Right lobe of liver (tissue), 6 donors: ENCODE results near the gene RNASE8. TPM values are rescaled to one million over a fixed set of nuclear protein-coding genes. Genes with fewer than 3 reads are reported as not detected.

Source experiments
- ATAC-seq, 4 donors: fragments of 200-7000 bp; cut with Tn5 transposase; one replicate each; pipeline ENCODE4 v1.9.1; 2020; ENCODE audit warnings: mild to moderate bottlenecking in 4 of 4, moderate library complexity in 4 of 4
- DNase-seq, 3 donors: peaks; one replicate each; pipeline ENCODE4 v3.0.0-alpha.2; 2020
- H3K27ac ChIP-seq, 3 donors: fragments of 200-600 bp; one replicate each; pipeline ENCODE4 v1.8.0; 2022
- H3K27me3 ChIP-seq, 2 donors: fragments of 200-600 bp; one replicate each; pipeline ENCODE4 v1.8.0; 2022
- H3K36me3 ChIP-seq, 4 donors: fragments of 200-600 bp; sonication (generic) in 1 of 4; one replicate each; pipeline versions ENCODE4 v1.5.1 to v1.8.0; 2017 to 2022; ENCODE audit warnings: control low read depth in 1 of 4
- H3K4me1 ChIP-seq, 4 donors: fragments of 200-600 bp; sonication (generic) in 1 of 4; one replicate each; pipeline versions ENCODE4 v1.5.1 to v1.8.0; 2017 to 2022; ENCODE audit warnings: control low read depth in 1 of 4
- H3K4me3 ChIP-seq, 3 donors: fragments of 200-600 bp; one replicate each; pipeline ENCODE4 v1.8.0; 2022
- H3K9me3 ChIP-seq, 4 donors: fragments of 200-600 bp; sonication (generic) in 1 of 4; one replicate each; pipeline versions ENCODE4 v1.5.1 to v1.8.0; 2017 to 2022; ENCODE audit warnings: control low read depth in 1 of 4
- POLR2A ChIP-seq: fragments of 450-650 bp; IDR thresholded peaks from one replicate; pipeline ENCODE4 v1.6.1; 2017; ENCODE audit warnings: antibody characterized with exemption, mild to moderate bottlenecking
- WGBS: methylation state at CpG from one replicate; pipeline ENCODE4 v1.1.6; 2018; ENCODE audit warnings: low coverage, low lambda C conversion rate; ENCODE audit not compliant: insufficient coverage; ENCODE audit errors: missing lambda C conversion rate; 5-methylcytosine and 5-hydroxymethylcytosine counted together
- intact Hi-C, 2 donors: fragments of 100-400 bp; cut with DNase I; formaldehyde crosslinking; loops; one replicate each; pipeline versions ENCODE4 v1.11.2 to v1.14.1; 2022
- total RNA-seq, 6 experiments: library from RNA; depleted of rRNA in 2 of 6; stranded (reverse); fragments of >200 nt in 2 of 6; fragmentation: NEBNext Ultra II Directional in 3 of 6; extraction: Animal tissue kit (Norgen Biotek cat#: 25700) in 3 of 6; gene quantifications; one replicate each; pipeline versions ENCODE4 v1.1.0 to v1.2.4, GENCODE V29; 2016 to 2023
- TF ChIP-seq, protein P1 (sequence below), 4 donors: fragments of 200-600 bp in 3 of 4; fragments of 450-650 bp in 1 of 4; IDR thresholded peaks; one replicate each; pipeline versions ENCODE4 v1.5.1 to v1.8.0; 2016 to 2022; ENCODE audit warnings: antibody characterized with exemption in 4 of 4, mild to moderate bottlenecking in 2 of 4
- donor health status: DM: no; HTN: yes; CAD: no.
- donor health status: DM: no; HTN: no; CAD: no.
- donor health status: DM: no; HTN: no; CAD: no.
- donor health status: DM: no; HTN: yes; CAD: no.
- donor health status: DM: no; HTN: yes; CAD: no.

The RNASE8 gene
- total RNA-seq, 6 experiments from 2014 or later, result not detected

DNA sequence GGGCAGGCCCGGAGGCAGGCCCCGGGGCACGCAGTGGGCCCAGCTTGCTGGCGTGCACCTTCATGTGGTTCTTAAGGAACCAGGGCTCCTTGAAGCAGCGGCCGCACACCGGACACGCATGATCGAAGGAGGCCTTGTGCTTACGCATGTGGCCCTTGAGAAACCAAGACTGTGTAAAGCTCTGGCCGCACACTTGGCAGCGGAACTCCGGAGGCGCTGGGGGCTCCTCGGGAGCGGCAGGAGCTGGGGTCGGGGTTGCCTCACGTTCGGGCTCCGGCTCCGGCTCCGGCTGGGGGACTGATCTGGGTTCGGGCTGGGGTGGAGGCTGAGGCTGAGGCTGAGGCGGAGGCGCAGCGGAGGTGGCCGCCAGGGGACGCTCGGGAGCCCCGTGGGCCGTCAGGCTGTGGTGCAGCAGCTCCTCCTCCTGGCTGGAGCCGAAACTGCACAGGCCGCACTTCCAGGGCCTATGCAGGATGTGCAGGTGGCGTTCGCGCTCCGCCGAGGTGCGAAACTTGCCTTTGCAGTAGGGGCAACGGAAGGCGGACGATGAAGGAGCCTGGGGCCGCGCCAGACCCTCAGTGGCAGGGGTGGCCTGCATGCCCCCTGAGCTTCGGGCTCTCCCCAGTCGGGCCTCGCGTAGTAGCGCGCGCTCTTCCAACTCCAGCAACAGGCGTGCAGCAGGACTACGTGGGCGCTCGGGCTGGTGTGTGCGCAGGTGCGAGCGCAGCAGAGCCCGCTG, 34.8 kb downstream of the RNASE8 start:
- DNase-seq (peak; percentile 86 to 90 (median 87)), ATAC-seq (peak; percentile 94 to 98 (median 96))
- peaks cover 0 to 10% (median 5%) of the 10 kb centered on the region in 4 donors for H3K36me3 ChIP-seq
- TF ChIP-seq, protein P1, sequence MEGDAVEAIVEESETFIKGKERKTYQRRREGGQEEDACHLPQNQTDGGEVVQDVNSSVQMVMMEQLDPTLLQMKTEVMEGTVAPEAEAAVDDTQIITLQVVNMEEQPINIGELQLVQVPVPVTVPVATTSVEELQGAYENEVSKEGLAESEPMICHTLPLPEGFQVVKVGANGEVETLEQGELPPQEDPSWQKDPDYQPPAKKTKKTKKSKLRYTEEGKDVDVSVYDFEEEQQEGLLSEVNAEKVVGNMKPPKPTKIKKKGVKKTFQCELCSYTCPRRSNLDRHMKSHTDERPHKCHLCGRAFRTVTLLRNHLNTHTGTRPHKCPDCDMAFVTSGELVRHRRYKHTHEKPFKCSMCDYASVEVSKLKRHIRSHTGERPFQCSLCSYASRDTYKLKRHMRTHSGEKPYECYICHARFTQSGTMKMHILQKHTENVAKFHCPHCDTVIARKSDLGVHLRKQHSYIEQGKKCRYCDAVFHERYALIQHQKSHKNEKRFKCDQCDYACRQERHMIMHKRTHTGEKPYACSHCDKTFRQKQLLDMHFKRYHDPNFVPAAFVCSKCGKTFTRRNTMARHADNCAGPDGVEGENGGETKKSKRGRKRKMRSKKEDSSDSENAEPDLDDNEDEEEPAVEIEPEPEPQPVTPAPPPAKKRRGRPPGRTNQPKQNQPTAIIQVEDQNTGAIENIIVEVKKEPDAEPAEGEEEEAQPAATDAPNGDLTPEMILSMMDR (IDR thresholded peaks at IDR 0.05), result peak; percentile 100
- TF ChIP-seq POLR2A, result no peak
- intact Hi-C loops, result loop anchor here (5.0 to 10.0 kb wide), 2 partner anchors 75 to 78 kb away; no protein-coding TSS in a partner anchor
- H3K27ac ChIP-seq, result no peak overlapping the region
- no peaks in the 10 kb centered on the region for H3K27me3 ChIP-seq
- H3K4me3 ChIP-seq, result no peak overlapping the region
- no peaks in the 10 kb centered on the region for H3K4me1 ChIP-seq
- H3K9me3 ChIP-seq, result no peaks in the 10 kb centered on the region
- 38% methylated on average over 9 of the region's 59 CpGs for WGBS

DNA sequence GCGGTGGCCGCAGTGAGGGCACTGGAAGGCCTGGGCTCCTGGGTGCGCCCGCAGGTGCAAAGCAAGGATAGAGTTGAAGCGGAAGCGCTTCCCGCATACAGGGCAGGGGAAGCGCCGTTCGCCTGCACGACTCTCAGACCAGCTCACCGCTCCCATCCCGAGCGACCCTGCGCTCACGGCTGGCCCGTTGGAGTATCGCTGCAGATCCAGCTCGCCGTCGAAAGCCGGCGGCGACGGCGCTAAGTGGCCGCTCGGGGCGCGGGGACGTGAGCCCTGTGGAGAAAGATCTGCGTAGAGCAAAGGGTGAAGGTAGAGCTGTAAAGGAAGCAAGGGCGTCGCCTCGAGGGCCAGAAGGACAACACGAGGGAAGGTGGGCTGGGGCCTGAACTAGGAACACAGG, 35.4 kb downstream of the RNASE8 start:
- DNase-seq, result peak in 1 of 3 donors; percentile 58
- Histone ChIP-seq H3K4me1 (no peaks in the 10 kb centered on the region), H3K4me3 (no peak overlapping the region), H3K36me3 (peaks cover 0 to 10% (median 5%) of the 10 kb centered on the region in 4 donors), H3K9me3 (no peaks in the 10 kb centered on the region), H3K27ac (no peak overlapping the region), H3K27me3 (no peaks in the 10 kb centered on the region)
- ATAC-seq, result no peak
- intact Hi-C loops, result loop anchor here (5.0 to 10.0 kb wide), 2 partner anchors 76 to 78 kb away; no protein-coding TSS in a partner anchor
- TF ChIP-seq POLR2A, result no peak
- TF ChIP-seq, protein P1 (IDR thresholded peaks at IDR 0.05), result no peak
- WGBS, result 81% methylated on average over 21 of the region's 36 CpGs

DNA sequence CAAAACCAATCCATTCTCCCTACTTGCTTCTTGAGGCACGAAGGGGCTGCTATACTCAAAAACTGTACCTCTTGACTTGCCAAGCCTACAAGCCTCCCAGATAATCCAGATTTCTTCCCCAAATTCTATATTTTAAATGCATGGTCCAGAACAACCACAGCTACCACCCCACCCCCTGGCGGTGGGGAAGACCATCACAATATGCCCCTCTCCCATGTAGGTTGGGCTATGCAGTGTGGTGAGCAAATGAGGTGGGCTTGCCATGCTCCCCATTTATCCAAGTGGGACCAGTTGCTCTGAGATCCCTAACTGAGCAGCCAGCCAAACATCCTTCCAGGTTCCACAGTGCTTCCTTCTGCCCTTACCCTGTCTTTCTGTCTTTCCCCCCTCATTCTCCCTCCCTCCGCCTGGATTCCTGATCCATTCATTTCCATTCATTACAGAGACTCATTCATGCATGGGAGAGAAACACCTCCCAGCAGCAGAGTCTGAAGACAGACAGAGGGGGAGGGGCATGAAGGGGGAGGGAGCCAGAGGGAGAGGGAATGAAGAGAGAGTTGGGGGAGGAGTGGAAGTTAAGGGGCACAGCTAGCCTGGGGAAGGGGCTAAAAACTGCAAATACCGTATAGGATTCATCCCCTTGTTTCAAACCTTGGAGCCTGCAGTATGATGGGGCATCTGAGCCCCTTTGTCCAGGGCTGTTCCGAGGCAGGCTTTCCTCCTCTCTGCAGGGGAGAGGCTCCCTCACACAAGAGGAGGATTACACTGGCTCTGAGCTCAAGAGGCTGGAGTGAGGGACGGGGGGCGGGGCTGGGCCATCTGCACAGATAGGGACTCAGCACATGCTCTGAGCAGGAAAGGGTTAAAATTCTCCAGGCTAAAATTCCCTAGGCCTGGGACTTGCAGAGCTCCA, 36.4 kb downstream of the RNASE8 start:
- peaks cover 0 to 9% (median 3%) of the 10 kb centered on the region in 4 donors for H3K36me3 ChIP-seq
- H3K27me3 ChIP-seq, result no peaks in the 10 kb centered on the region
- TF ChIP-seq, protein P1 (IDR thresholded peaks at IDR 0.05), result no peak
- TF ChIP-seq POLR2A, result peak; percentile 17
- H3K4me1 ChIP-seq, result peaks cover 0 to 3% (median 1%) of the 10 kb centered on the region in 4 donors
- no peak for DNase-seq
- no peaks in the 10 kb centered on the region for H3K9me3 ChIP-seq
- no peak overlapping the region for H3K27ac ChIP-seq
- 42% methylated on average over 4 of the region's 7 CpGs for WGBS
- no peak for ATAC-seq
- H3K4me3 ChIP-seq, result no peak overlapping the region
- intact Hi-C loops, result loop anchor here (5.0 to 10.0 kb wide), 2 partner anchors 77 to 79 kb away; no protein-coding TSS in a partner anchor

DNA sequence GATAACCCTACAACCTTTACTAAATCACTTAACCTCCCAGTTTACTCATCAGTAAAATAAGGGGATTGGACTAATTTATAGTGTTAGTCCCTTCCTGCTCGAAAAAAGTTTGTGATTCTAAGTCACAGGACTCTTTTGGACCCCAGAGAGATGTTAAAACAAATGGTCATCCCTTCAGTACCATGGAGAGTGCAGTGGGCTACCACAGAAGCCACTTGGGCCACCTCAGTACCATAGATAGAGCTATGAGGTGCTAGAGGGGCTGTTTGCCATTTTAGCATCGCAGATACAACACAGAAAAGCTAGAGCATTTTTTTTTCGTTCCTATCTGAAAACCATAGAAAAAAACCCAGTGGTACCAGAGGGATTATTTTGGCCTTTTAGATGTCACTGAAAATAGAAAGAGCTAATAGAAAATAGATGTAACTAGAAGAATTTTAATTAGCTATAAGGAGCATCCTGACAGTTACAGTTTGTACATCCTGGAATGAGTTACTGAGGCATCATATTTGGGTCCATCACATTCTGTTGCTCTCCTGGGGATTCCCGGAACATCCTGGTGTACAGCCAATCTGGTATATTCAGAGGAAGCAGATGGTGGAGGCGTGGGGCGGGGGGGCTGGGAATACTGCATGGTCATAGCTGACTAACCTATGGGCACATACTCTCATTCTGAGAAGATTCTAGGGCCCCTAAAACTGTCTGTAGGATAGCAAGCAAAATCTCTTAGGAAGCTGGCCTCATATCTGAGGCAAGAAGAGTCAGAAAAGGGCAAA, 38.0 kb downstream of the RNASE8 start:
- no peaks in the 10 kb centered on the region for H3K27me3 ChIP-seq
- peaks cover 0 to 8% (median 4%) of the 10 kb centered on the region in 4 donors for H3K4me1 ChIP-seq
- intact Hi-C loops, result loop anchor here in 1 of 2 donors (10.0 kb wide), 1 partner anchor 81 kb away; no protein-coding TSS in a partner anchor
- no peak overlapping the region for H3K27ac ChIP-seq
- TF ChIP-seq POLR2A, result no peak
- TF ChIP-seq, protein P1 (IDR thresholded peaks at IDR 0.05), result no peak
- no peaks in the 10 kb centered on the region for H3K36me3 ChIP-seq
- no peak for DNase-seq
- WGBS, result 57% methylated on average over 6 of the region's 6 CpGs
- H3K9me3 ChIP-seq, result no peaks in the 10 kb centered on the region
- no peak for ATAC-seq
- no peak overlapping the region for H3K4me3 ChIP-seq
